ENCODE measurements around the gene DOCK3. TPM values are rescaled to one million over a fixed set of nuclear protein-coding genes. Genes with fewer than 3 reads are reported as not detected.

DOCK3 gene
- total and polyA plus RNA-seq, 2 of the 4 experiments (the other 2 are of a cell fraction): under 0.01 to 0.12 TPM

DNA sequence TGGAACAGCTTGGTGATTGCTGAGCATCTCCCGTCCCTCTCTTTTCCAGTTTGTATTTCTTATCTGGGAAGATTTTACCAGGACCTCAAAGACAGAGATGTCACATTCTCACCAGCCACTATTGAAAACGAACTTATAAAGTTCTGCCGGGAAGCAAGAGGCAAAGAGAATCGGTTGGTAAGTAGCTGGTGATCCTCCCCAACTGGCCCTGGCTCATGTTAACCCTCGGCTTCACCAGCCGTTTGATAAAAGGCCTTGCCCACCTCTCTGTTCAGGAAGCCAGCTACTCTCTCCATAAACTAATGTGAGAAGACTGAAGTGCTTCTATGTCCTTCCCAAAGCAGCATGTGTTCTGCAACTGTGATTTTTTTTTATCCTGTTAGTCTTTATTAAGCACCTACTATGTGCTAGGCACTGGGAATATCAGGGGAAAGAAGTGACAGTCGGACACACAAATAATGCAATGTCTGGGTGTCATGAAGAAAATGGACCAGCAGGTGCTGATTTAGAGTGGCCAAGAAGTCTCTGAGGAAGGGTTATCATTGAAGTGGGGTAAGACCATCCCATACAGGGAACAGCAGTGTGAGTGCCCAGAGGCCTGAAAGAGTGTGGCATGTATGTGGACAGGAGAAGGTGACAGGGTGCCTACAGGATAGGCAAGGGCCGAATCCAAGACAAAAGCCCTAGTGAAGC, 711.6 kb downstream of the DOCK3 start:
- WGBS, 2 experiments (ENCODE audit: extremely low coverage in 2 of 2, insufficient read length in 1 of 2): no CpG with 5 or more reads among the region's 8 CpGs

More for the DNA sequence above, 711.6 kb downstream of the DOCK3 start:
- Histone ChIP-seq H3K27ac (ENCODE audit: insufficient read depth, low read length) (peak overlapping the region; percentile 20; the same call in 1 of the 2 replicates), H2BK120ac (ENCODE audit: low read depth, low read length) (no peak overlapping the region), H3K4me1 (ENCODE audit: control insufficient read depth, insufficient read depth, low read length) (peaks cover 10% of the 10 kb centered on the region), H4K5ac (ENCODE audit: low read depth, low read length) (no peak overlapping the region), H3K36me3 (ENCODE audit: control insufficient read depth, insufficient read depth, low read length) (peaks cover 26% of the 10 kb centered on the region), H2AK5ac (ENCODE audit: low read depth, low read length) (peak overlapping the region; percentile 71; the same call in 1 of the 2 replicates), H3K9ac (ENCODE audit: low read depth, low read length) (peak overlapping the region; percentile 93), H2BK15ac (ENCODE audit: low read depth, low read length) (no peak overlapping the region), H4K8ac (ENCODE audit: low read depth in 2 of 2, low read length in 2 of 2) (no peak overlapping the region; a peak in 1 of 4 replicates), H3K23ac (ENCODE audit: low read depth, low read length) (peak overlapping the region; percentile 77), H3K4ac (ENCODE audit: low read depth, low read length) (no peak overlapping the region), H3K18ac (ENCODE audit: low read depth, low read length) (no peak overlapping the region), H3K9me1 (ENCODE audit: insufficient read depth, low read length) (no peaks in the 10 kb centered on the region), H2BK20ac (ENCODE audit: low read depth, low read length) (no peak overlapping the region), H2BK5ac (ENCODE audit: low read depth, low read length, poor library complexity, severe bottlenecking) (no peak overlapping the region), H2AK9ac (replicated peaks; ENCODE audit: low read depth, low read length, poor library complexity) (peak overlapping the region; percentile 96), H3K4me2 (ENCODE audit: low read depth, low read length) (peak overlapping the region; percentile 94), H3K9me3 (ENCODE audit: control insufficient read depth, insufficient read depth, low read length) (no peaks in the 10 kb centered on the region), H4K20me1 (ENCODE audit: insufficient read depth, low read length) (peaks cover 46% of the 10 kb centered on the region), H3K56ac (ENCODE audit: extremely low read depth, insufficient read depth, low read length) (peak overlapping the region; percentile 70; the same call in 1 of the 2 replicates), H3K79me1 (ENCODE audit: low read depth in 1 of 2, low read length in 2 of 2) (peaks cover 29 to 63% of the 10 kb centered on the region in 2 experiments), H3K14ac (replicated peaks; ENCODE audit: low read depth, low read length) (peak overlapping the region; percentile 64), H2AFZ (replicated peaks; ENCODE audit: low read length, poor library complexity) (no peak overlapping the region), H4K91ac (ENCODE audit: insufficient read depth, low read depth, low read length) (no peak overlapping the region), H3K4me3 (ENCODE audit: insufficient read depth, low read depth, low read length) (peak overlapping the region; percentile 65), H3K27me3 (ENCODE audit: control insufficient read depth, insufficient read depth, low read length) (no peaks in the 10 kb centered on the region)
- TF ChIP-seq POLR2A (IDR thresholded peaks at IDR 0.05; ENCODE audit: low read depth, low read length) (no peak), MXI1 (IDR thresholded peaks at IDR 0.05; ENCODE audit: borderline replicate concordance, low read depth, low read length) (no peak), USF2 (IDR thresholded peaks at IDR 0.05; ENCODE audit: low read depth, low read length) (no peak)
- TSS peak; percentile 75 for BruUV-seq (replicated peaks)
- in situ Hi-C loops (cut with MboI; ENCODE audit: low sequenced_read_pairs): loop anchor here (25.0 kb wide), 2 partner anchors 551 to 1049 kb away; partner anchors contain the start of genes PARP3, RASSF1, RRP9 and TUSC2
- dilution Hi-C loops (cut with HindIII; ENCODE audit: low sequenced_read_pairs, unreplicated experiment): no loop called here
- CTCF ChIA-PET: interaction anchor here (0.5 to 0.9 kb wide), 3 partner anchors 88 to 770 kb away, joined by 3 read pairs; no protein-coding TSS in a partner anchor
- POLR2A ChIA-PET (ENCODE audit: unreplicated experiment): no interaction called here
- no peak for DNase-seq
- no peak for ATAC-seq (ENCODE audit: low read depth)
- intact Hi-C loops (cut with micrococcal nuclease): loop anchor here (5.0 kb wide), 3 partner anchors 414 to 1039 kb away; partner anchors contain the start of gene ZMYND10

All from IMR-90 (cell line).